Loucy (cell line): Measurements from ENCODE around the gene ZBED3.

ENCODE experiments used
- H2AFZ ChIP-seq: fragments of 200-600 bp; sonication (generic); 2 replicates; pipeline ENCODE4 v1.6.0; 2016; ENCODE audit warnings: antibody characterized with exemption, mild to moderate bottlenecking, low read length, moderate library complexity
- H3F3A ChIP-seq: fragments of 200-600 bp; 2 replicates; pipeline ENCODE4 v1.6.0; 2016; ENCODE audit warnings: antibody characterized with exemption, low read depth, mild to moderate bottlenecking
- H3K27me3 ChIP-seq: fragments of 200-600 bp; sonication (generic); 2 replicates; pipeline ENCODE4 v1.6.1; 2014; ENCODE audit warnings: low read length, mild to moderate bottlenecking; ENCODE audit not compliant: insufficient read depth, poor library complexity, severe bottlenecking
- H3K36me3 ChIP-seq: fragments of 200-600 bp; sonication (generic); 2 replicates; pipeline ENCODE4 v1.6.1; 2016; ENCODE audit warnings: low read length; ENCODE audit not compliant: insufficient read depth
- H3K4me1 ChIP-seq: fragments of 200-600 bp; sonication (generic); 2 replicates; pipeline ENCODE4 v1.5.1; 2014; ENCODE audit warnings: low read length, mild to moderate bottlenecking; ENCODE audit not compliant: insufficient read depth, poor library complexity, severe bottlenecking
- H3K4me2 ChIP-seq: fragments of 200-600 bp; sonication (generic); 2 replicates; pipeline ENCODE4 v1.6.0; 2014; ENCODE audit warnings: antibody characterized with exemption, low read length, low read depth, mild to moderate bottlenecking; ENCODE audit not compliant: poor library complexity, severe bottlenecking
- H3K4me3 ChIP-seq: fragments of 200-600 bp; sonication (generic); 2 replicates; pipeline ENCODE4 v1.5.1; 2014; ENCODE audit warnings: low read length, mild to moderate bottlenecking, mixed read lengths; ENCODE audit not compliant: poor library complexity, severe bottlenecking
- H3K79me2 ChIP-seq: fragments of 200-600 bp; sonication (generic); 2 replicates; pipeline ENCODE4 v1.6.1; 2014; ENCODE audit warnings: low read length; ENCODE audit not compliant: insufficient read depth
- H3K9ac ChIP-seq: fragments of 200-600 bp; sonication (generic); 2 replicates; pipeline ENCODE4 v1.6.0; 2014; ENCODE audit warnings: mild to moderate bottlenecking, low read depth, low read length, moderate library complexity; ENCODE audit not compliant: poor library complexity, severe bottlenecking
- H3K9me2 ChIP-seq: fragments of 200-600 bp; sonication (generic); replicated peaks from 2 replicates; pipeline ENCODE4 v1.6.1; 2016; ENCODE audit warnings: low read depth, low read length, mixed read lengths
- H3K9me3 ChIP-seq: fragments of 200-600 bp; sonication (generic); 2 replicates; pipeline ENCODE4 v1.6.1; 2014; ENCODE audit warnings: mild to moderate bottlenecking, antibody characterized with exemption, low read length, low read depth; ENCODE audit not compliant: insufficient read depth
- H4K20me1 ChIP-seq: fragments of 200-600 bp; sonication (generic); 2 replicates; pipeline ENCODE4 v1.6.0; 2014; ENCODE audit warnings: antibody characterized with exemption, low read length, mild to moderate bottlenecking; ENCODE audit not compliant: insufficient read depth, poor library complexity, severe bottlenecking
- CTCF ChIP-seq: fragments of 200-600 bp; sonication (generic); conservative IDR thresholded peaks from 2 replicates; pipeline ENCODE4 v1.5.1; 2014; ENCODE audit warnings: mild to moderate bottlenecking, antibody characterized with exemption, low read length
- EZH2phosphoT487 ChIP-seq: fragments of 200-600 bp; IDR thresholded peaks from 2 replicates; pipeline ENCODE4 v1.6.1; 2018; ENCODE audit warnings: antibody characterized with exemption, mild to moderate bottlenecking, moderate library complexity, borderline replicate concordance

The ZBED3 gene

GRCh38 chr5:77065256-77065655 is 21.8 kb downstream of the ZBED3 start:
- no peaks in the 10 kb centered on the region for H4K20me1 ChIP-seq
- H2AFZ ChIP-seq = no peak overlapping the region
- no peaks in the 10 kb centered on the region for H3K79me2 ChIP-seq
- peaks cover 58% of the 10 kb centered on the region for H3K36me3 ChIP-seq
- H3K4me3 ChIP-seq = no peak overlapping the region
- no peaks in the 10 kb centered on the region for H3F3A ChIP-seq
- no peak for TF ChIP-seq CTCF
- TF ChIP-seq EZH2phosphoT487 = no peak
- no peak overlapping the region for H3K4me2 ChIP-seq
- no peaks in the 10 kb centered on the region for H3K9me3 ChIP-seq
- H3K9ac ChIP-seq = no peak overlapping the region
- no peaks in the 10 kb centered on the region for H3K9me2 ChIP-seq
- peaks cover 9% of the 10 kb centered on the region for H3K4me1 ChIP-seq
- H3K27me3 ChIP-seq = no peaks in the 10 kb centered on the region

- Histone ChIP-seq H3K4me3 (no peak overlapping the region), H4K20me1 (no peaks in the 10 kb centered on the region), H2AFZ (no peak overlapping the region), H3F3A (no peaks in the 10 kb centered on the region), H3K36me3 (peaks cover 66% of the 10 kb centered on the region), H3K4me1 (peaks cover 9% of the 10 kb centered on the region), H3K79me2 (no peaks in the 10 kb centered on the region), H3K9me3 (no peaks in the 10 kb centered on the region), H3K4me2 (no peak overlapping the region), H3K9ac (no peak overlapping the region), H3K27me3 (no peaks in the 10 kb centered on the region), H3K9me2 (no peaks in the 10 kb centered on the region)
- peak; percentile 35 for TF ChIP-seq CTCF
- no peak for TF ChIP-seq EZH2phosphoT487
Observed at GRCh38 chr5:77064040-77064439, 23.0 kb downstream of the ZBED3 start.

- Histone ChIP-seq H3K36me3 (peaks cover 40% of the 10 kb centered on the region; the same call in 1 of the 2 replicates), H3K4me1 (no peaks in the 10 kb centered on the region), H3K9ac (no peak overlapping the region), H3K27me3 (no peaks in the 10 kb centered on the region), H4K20me1 (no peaks in the 10 kb centered on the region), H2AFZ (no peak overlapping the region), H3K79me2 (no peaks in the 10 kb centered on the region), H3K9me3 (no peaks in the 10 kb centered on the region), H3K4me3 (no peak overlapping the region), H3F3A (no peaks in the 10 kb centered on the region), H3K9me2 (no peaks in the 10 kb centered on the region), H3K4me2 (no peak overlapping the region)
- no peak for TF ChIP-seq CTCF
- TF ChIP-seq EZH2phosphoT487 = no peak
Observed at GRCh38 chr5:77046416-77047073, 40.5 kb downstream of the ZBED3 start.
